Measurements from ENCODE around the gene PRPF8.

GRCh38 chr17:1707107-1707506 lies 22.4 kb upstream of the PRPF8 start:
- TF ChIP-seq EZH2 (IDR thresholded peaks at IDR 0.05; ENCODE audit: low read depth, low read length, severe bottlenecking) (no peak), PHF8 (conservative IDR thresholded peaks at IDR 0.05; ENCODE audit: low read depth, low read length) (no peak), POLR2AphosphoS5 (IDR thresholded peaks at IDR 0.05; ENCODE audit: low read depth, low read length) (no peak), POLR2A (IDR thresholded peaks at IDR 0.05; ENCODE audit: control extremely low read depth in 1 of 2, low read depth in 2 of 2, low read length in 2 of 2) (no peak), RAD21 (IDR thresholded peaks at IDR 0.05 in 1 of 2, conservative IDR thresholded peaks at IDR 0.05 in 1 of 2; ENCODE audit: low read depth in 2 of 2, low read length in 2 of 2) (no peak), HDAC2 (IDR thresholded peaks at IDR 0.05; ENCODE audit: borderline replicate concordance in 1 of 2, low read depth in 2 of 2, low read length in 2 of 2) (no peak), TAF1 (IDR thresholded peaks at IDR 0.05; ENCODE audit: low read depth, low read length) (no peak), RFX5 (IDR thresholded peaks at IDR 0.05; ENCODE audit: borderline replicate concordance, low read depth, low read length) (no peak), CTCF (IDR thresholded peaks at IDR 0.05; ENCODE audit: control extremely low read depth in 1 of 3, insufficient read depth in 1 of 3, low read depth in 1 of 3, low read length in 3 of 3) (no peak), CEBPB (IDR thresholded peaks at IDR 0.05; ENCODE audit: low read depth, low read length) (no peak), HDAC6 (IDR thresholded peaks at IDR 0.05; ENCODE audit: low read depth, low read length) (no peak), USF2 (IDR thresholded peaks at IDR 0.05; ENCODE audit: low read length) (no peak)
